Body of pancreas (tissue), 4 donors: ENCODE measurements around the gene VGLL4. TPM values are rescaled to one million over a fixed set of nuclear protein-coding genes. Genes with fewer than 3 reads are reported as not detected.
A peak's percentile ranks its signal among the peaks of the same experiment; 100 is the strongest.

Source experiments
- ATAC-seq: fragments of 150-250 bp; one replicate; pipeline ENCODE4 v1.9.1; 2016
- DNase-seq, 4 donors: peaks; one replicate each; pipeline ENCODE4 v3.0.0-alpha.2; 2019
- H3K27ac ChIP-seq, 4 donors: fragments of 200-600 bp; sonication (generic); 1 replicate in 3 of 4; 2 replicates in 1 of 4; pipeline versions ENCODE4 v1.5.1 to v1.6.1; 2016 to 2019; ENCODE audit warnings: mild to moderate bottlenecking in 1 of 4, mixed read lengths in 1 of 4, moderate library complexity in 1 of 4
- H3K27me3 ChIP-seq, 2 donors: fragments of 200-600 bp; sonication (generic); one replicate each; pipeline ENCODE4 v1.6.0; 2016; ENCODE audit warnings: mild to moderate bottlenecking in 1 of 2
- H3K36me3 ChIP-seq, 2 donors: fragments of 200-600 bp; sonication (generic); replicated peaks in 1 of 2; 2 replicates each; pipeline ENCODE4 v1.5.1; 2016; ENCODE audit warnings: low read depth in 2 of 2; ENCODE audit not compliant: insufficient read depth in 1 of 2
- H3K4me1 ChIP-seq: fragments of 200-600 bp; sonication (generic); one replicate; pipeline ENCODE4 v1.6.0; 2016
- H3K4me3 ChIP-seq, 2 donors: fragments of 200-600 bp; sonication (generic); 1 replicate in 1 of 2; 2 replicates in 1 of 2; pipeline ENCODE4 v1.5.1; 2016 to 2019
- H3K9me3 ChIP-seq, 3 donors: fragments of 200-600 bp; sonication (generic); 1 replicate in 2 of 3; 2 replicates in 1 of 3; pipeline ENCODE4 v1.5.1; 2016
- POLR2A ChIP-seq, 3 donors: fragments of 450-650 bp; IDR thresholded peaks; one replicate each; pipeline ENCODE4 v1.6.1; 2016; ENCODE audit warnings: antibody characterized with exemption in 3 of 3, mild to moderate bottlenecking in 2 of 3
- WGBS, 2 donors: methylation state at CpG; one replicate each; pipeline ENCODE4 v1.1.5; 2017; 5-methylcytosine and 5-hydroxymethylcytosine counted together
- intact Hi-C: fragments of 100-400 bp; cut with DNase I; formaldehyde crosslinking; loops from one replicate; pipeline ENCODE4 v1.15.1; 2023
- total RNA-seq, 2 donors: library from RNA; depleted of rRNA; stranded (reverse); fragments of >200 nt; gene quantifications; one replicate each; pipeline ENCODE4 v1.1.0, GENCODE V29; 2016
- TF ChIP-seq, protein P1 (sequence below), 7 experiments: fragments of 450-650 bp in 4 of 7; fragments of 200-600 bp in 3 of 7; sonication (generic) in 3 of 7; IDR thresholded peaks; one replicate each; pipeline ENCODE4 v1.5.1; 2016 to 2019; ENCODE audit warnings: antibody characterized with exemption in 7 of 7

The VGLL4 gene
- total RNA-seq, 2 donors from 2014 or later, result 66.4 to 91.0 TPM

DNA sequence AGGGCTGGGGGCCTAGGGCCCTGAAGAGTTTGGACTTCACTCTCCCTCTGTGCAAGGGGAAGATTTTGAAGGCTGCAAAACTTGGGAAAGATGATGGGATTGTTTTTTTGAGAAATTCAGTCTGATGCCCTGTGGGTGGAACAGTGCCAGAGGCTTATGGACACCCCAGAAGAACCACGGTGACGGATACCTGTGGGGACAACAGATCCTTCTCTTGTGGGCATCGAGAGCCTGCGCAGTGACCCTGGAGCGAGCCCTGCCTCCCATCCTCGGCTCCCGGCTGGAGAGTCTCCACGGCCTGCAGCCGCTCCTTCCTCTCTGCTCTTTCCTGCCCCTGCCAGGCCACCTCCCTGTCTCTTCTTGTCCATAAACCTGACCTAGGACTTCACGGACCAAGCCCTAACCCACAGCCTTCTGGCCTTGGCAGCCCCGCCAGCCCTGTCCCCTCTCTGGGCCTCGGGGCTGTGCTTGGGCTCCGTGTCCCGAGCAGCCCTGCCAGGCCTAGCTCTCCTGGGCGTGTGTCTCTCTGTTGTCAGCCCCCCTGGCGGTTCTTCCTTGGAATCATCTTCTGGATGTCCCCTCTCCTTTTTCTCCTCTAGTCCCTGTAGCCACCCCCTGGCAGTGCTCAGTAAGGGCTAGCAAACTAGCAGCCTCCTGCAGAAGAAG, 98.4 kb downstream of the VGLL4 start:
- Histone ChIP-seq H3K27me3 (no peaks in the 10 kb centered on the region), H3K36me3 (no peaks in the 10 kb centered on the region), H3K4me3 (no peak overlapping the region), H3K4me1 (no peaks in the 10 kb centered on the region), H3K27ac (no peak overlapping the region), H3K9me3 (no peaks in the 10 kb centered on the region)
- ATAC-seq, result no peak
- intact Hi-C loops, result no loop called here
- TF ChIP-seq, protein P1, sequence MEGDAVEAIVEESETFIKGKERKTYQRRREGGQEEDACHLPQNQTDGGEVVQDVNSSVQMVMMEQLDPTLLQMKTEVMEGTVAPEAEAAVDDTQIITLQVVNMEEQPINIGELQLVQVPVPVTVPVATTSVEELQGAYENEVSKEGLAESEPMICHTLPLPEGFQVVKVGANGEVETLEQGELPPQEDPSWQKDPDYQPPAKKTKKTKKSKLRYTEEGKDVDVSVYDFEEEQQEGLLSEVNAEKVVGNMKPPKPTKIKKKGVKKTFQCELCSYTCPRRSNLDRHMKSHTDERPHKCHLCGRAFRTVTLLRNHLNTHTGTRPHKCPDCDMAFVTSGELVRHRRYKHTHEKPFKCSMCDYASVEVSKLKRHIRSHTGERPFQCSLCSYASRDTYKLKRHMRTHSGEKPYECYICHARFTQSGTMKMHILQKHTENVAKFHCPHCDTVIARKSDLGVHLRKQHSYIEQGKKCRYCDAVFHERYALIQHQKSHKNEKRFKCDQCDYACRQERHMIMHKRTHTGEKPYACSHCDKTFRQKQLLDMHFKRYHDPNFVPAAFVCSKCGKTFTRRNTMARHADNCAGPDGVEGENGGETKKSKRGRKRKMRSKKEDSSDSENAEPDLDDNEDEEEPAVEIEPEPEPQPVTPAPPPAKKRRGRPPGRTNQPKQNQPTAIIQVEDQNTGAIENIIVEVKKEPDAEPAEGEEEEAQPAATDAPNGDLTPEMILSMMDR (IDR thresholded peaks at IDR 0.05), result no peak
- TF ChIP-seq POLR2A (IDR thresholded peaks at IDR 0.05), result no peak
- DNase-seq, result no peak
- WGBS, 2 donors, result 89 to 91% methylated on average over 16 of the region's 16 CpGs

DNA sequence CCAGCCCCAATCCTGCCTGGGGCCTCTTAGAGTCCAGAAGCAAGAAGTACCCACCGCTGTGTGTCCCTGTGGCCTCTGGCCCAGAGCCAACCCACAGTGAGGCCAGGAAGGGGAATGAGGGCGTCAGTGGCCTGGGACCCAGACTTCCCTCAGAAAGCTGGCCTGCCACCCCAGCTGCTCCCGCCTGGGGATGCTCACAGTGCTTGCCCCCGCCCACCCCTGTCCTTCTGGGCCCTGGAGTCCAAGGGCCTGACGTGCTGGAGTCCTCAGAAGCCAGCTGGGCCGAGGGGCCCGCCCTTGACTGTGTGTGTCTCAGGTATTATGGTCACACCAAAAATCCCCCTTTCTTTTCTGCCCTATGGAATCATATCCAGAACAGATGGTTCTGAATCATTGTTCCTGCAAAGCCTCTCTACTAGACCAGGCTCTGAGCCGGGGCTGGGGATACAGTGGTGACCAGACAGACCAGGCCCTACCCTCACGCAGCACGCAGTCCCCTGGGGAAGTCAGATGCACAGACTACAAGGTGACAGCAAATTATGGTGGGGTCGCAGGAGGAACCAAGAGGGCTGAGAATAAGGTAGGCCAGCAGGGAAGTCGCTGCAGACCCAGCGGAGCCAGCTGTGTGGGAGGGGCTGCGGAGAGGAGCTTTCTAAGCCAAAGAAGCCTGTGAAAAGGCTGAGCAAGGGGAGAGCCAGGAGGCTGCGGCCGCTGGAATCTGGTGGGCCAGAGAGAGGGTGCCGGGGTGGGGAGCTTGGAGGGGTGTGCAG, 99.1 kb downstream of the VGLL4 start:
- no peaks in the 10 kb centered on the region for H3K4me1 ChIP-seq
- WGBS, 2 donors, result 73 to 87% methylated on average over 14 to 17 of the region's 17 CpGs
- DNase-seq (peak in 1 of 4 donors; percentile 30), ATAC-seq (no peak)
- intact Hi-C loops, result no loop called here
- no peaks in the 10 kb centered on the region for H3K36me3 ChIP-seq
- no peak overlapping the region for H3K4me3 ChIP-seq
- no peak overlapping the region for H3K27ac ChIP-seq
- H3K9me3 ChIP-seq, result no peaks in the 10 kb centered on the region
- TF ChIP-seq, protein P1 (IDR thresholded peaks at IDR 0.05), result no peak
- TF ChIP-seq POLR2A (IDR thresholded peaks at IDR 0.05), result no peak
- no peaks in the 10 kb centered on the region for H3K27me3 ChIP-seq

DNA sequence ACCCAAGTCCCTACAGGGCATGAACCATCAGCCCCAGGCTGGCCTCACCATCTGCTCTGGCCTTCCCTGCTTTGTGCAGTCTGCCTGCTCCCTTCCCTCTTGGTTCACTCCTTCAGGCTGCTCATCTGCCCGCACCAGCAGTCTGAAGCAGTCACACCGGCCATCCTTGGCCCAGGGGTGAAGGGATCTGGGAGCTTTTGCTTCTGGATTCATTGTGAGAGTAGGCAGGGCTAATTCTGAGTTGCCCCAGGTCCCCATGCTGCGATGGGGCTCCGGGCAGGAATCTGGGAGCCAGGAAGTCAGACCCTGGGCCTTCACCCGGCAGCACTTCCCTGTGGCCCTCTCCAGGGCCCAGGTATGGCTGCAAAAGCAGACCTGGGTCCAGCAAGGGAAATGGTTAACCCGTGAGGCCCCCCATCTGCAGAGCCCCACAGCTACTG, 99.7 kb downstream of the VGLL4 start:
- Histone ChIP-seq H3K4me1 (no peaks in the 10 kb centered on the region), H3K9me3 (no peaks in the 10 kb centered on the region), H3K27me3 (no peaks in the 10 kb centered on the region), H3K27ac (no peak overlapping the region), H3K36me3 (no peaks in the 10 kb centered on the region), H3K4me3 (no peak overlapping the region)
- DNase-seq (no peak), ATAC-seq (no peak)
- WGBS, 2 donors, result 83 to 94% methylated on average over 5 to 6 of the region's 6 CpGs
- TF ChIP-seq, protein P1 (IDR thresholded peaks at IDR 0.05), result no peak
- TF ChIP-seq POLR2A (IDR thresholded peaks at IDR 0.05), result no peak
- intact Hi-C loops, result no loop called here

DNA sequence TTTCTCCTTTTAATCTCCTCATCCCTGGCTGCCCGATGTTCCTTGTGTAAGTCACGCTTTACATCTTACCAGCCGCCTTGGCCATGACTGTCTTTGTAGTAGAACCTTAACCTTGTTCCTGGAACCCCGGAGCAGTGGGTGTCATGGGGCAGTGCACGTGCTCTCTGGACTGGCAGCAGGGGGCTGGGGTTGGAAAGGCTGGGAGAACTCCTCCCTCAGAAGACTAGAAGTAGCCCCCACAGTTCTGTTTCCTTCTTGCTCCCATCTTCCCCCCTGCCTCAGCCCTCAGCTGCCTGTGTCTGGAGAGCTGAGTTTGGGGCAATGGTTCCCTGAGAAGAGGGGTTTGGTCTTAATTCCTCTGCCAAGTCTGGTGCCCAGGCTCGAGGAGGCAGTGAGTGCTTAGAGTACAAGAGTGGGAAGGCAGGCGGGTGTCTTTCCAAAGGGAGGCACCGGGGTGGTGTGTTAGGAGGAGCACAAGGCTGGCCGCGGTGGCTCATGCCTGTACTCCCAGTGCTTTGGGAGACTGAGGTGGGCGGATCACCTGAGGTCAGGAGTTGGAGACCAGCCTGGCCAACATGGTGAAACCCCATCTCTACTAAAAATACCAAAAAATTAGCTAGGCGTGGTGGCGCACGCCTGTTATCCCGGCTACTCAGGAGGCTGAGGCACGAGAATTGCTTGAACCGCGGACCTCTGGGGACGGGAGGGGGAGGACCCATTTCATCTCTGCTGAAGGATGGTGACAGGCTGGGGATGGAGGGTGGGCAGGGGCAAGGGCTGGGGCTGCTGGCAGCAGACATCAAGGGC, 100.4 kb downstream of the VGLL4 start:
- ATAC-seq, result no peak
- Histone ChIP-seq H3K27ac (no peak overlapping the region), H3K4me3 (no peak overlapping the region), H3K4me1 (no peaks in the 10 kb centered on the region), H3K9me3 (no peaks in the 10 kb centered on the region), H3K36me3 (no peaks in the 10 kb centered on the region), H3K27me3 (no peaks in the 10 kb centered on the region)
- WGBS, 2 donors, result 93% methylated on average over 17 to 19 of the region's 19 CpGs
- no peak for DNase-seq
- intact Hi-C loops, result no loop called here
- no peak for TF ChIP-seq POLR2A (IDR thresholded peaks at IDR 0.05)
- TF ChIP-seq, protein P1 (IDR thresholded peaks at IDR 0.05), result no peak
